Right atrium auricular region (tissue), 2 donors: ENCODE results near the gene FBH1. TPM values are rescaled to one million over a fixed set of nuclear protein-coding genes. Genes with fewer than 3 reads are reported as not detected.
"Not testable (repeated sequence)": the region's sequence is repeated elsewhere in the genome, so short reads cannot be mapped to it uniquely, and the experiment has no call there.

Experiments
- DNase-seq: peaks from one replicate; pipeline ENCODE4 v3.0.0-alpha.2; 2019; ENCODE audit warnings: low spot score
- H3K27ac ChIP-seq, 2 donors: fragments of 200-600 bp; sonication (generic); 1 replicate in 1 of 2; 2 replicates in 1 of 2; pipeline ENCODE4 v1.5.1; 2016 to 2019
- H3K27me3 ChIP-seq, 2 donors: fragments of 200-600 bp; sonication (generic); one replicate each; pipeline versions ENCODE4 v1.5.1 to v1.6.0; 2017 to 2019
- H3K36me3 ChIP-seq: fragments of 200-600 bp; sonication (generic); one replicate; pipeline ENCODE4 v1.5.1; 2016
- H3K4me1 ChIP-seq, 2 donors: fragments of 200-600 bp; sonication (generic); one replicate each; pipeline versions ENCODE4 v1.5.1 to v1.6.0; 2017 to 2019
- H3K4me3 ChIP-seq, 2 donors: fragments of 200-600 bp; sonication (generic); 1 replicate in 1 of 2; 2 replicates in 1 of 2; pipeline ENCODE4 v1.5.1; 2017 to 2019; ENCODE audit warnings: mild to moderate bottlenecking in 1 of 2, moderate library complexity in 1 of 2
- H3K9me3 ChIP-seq, 2 donors: fragments of 200-600 bp; sonication (generic); one replicate each; pipeline ENCODE4 v1.5.1; 2019
- total RNA-seq, 2 donors: library from RNA; depleted of rRNA; stranded (reverse); fragments of >200 nt; gene quantifications; one replicate each; pipeline ENCODE4 v1.1.0, GENCODE V29; 2016
- TF ChIP-seq, protein P1 (sequence below), 2 donors: fragments of 200-600 bp; sonication (generic); IDR thresholded peaks; one replicate each; pipeline ENCODE4 v1.5.1; 2019; ENCODE audit warnings: antibody characterized with exemption in 2 of 2

FBH1 gene
- total RNA-seq, 2 donors from 2014 or later: 68.7 to 93.4 TPM

- peak; percentile 80 for DNase-seq
- peaks cover 12% of the 10 kb centered on the region for H3K36me3 ChIP-seq
- no peak overlapping the region for H3K4me3 ChIP-seq
- H3K9me3 ChIP-seq: no peaks in the 10 kb centered on the region
- no peaks in the 10 kb centered on the region for H3K27me3 ChIP-seq
- TF ChIP-seq, protein P1, sequence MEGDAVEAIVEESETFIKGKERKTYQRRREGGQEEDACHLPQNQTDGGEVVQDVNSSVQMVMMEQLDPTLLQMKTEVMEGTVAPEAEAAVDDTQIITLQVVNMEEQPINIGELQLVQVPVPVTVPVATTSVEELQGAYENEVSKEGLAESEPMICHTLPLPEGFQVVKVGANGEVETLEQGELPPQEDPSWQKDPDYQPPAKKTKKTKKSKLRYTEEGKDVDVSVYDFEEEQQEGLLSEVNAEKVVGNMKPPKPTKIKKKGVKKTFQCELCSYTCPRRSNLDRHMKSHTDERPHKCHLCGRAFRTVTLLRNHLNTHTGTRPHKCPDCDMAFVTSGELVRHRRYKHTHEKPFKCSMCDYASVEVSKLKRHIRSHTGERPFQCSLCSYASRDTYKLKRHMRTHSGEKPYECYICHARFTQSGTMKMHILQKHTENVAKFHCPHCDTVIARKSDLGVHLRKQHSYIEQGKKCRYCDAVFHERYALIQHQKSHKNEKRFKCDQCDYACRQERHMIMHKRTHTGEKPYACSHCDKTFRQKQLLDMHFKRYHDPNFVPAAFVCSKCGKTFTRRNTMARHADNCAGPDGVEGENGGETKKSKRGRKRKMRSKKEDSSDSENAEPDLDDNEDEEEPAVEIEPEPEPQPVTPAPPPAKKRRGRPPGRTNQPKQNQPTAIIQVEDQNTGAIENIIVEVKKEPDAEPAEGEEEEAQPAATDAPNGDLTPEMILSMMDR (IDR thresholded peaks at IDR 0.05): no peak
- peak overlapping the region; percentile 85 to 87 for H3K27ac ChIP-seq
- peaks cover 0 to 50% of the 10 kb centered on the region in 2 donors for H3K4me1 ChIP-seq
Measured at GRCh38 chr10:5942474-5942873, 52.4 kb downstream of the FBH1 start.

DNA sequence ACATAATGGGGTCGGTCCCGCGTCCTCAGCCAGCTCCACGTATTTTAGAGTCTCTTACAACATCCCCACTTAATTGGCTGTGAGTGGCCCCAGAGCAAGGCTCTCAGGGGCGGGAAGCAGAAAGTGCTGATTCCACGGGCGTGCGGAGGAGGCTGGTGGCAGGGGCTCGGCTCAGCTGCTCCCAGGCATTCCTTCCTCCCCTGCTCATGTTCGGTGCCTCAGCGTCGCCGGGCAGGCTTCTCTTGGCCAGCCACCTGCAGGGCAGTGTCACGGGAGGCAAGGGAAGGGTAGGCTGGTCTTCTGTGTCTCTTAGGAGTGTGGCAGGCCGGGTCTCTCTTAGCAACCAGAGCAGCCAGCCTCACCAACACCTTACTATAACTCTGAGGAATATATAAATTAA is 53.5 kb downstream of the FBH1 start:
- Histone ChIP-seq H3K9me3 (no peaks in the 10 kb centered on the region), H3K27me3 (no peaks in the 10 kb centered on the region), H3K27ac (peak overlapping the region; percentile 85 to 87), H3K4me1 (peaks cover 0 to 50% of the 10 kb centered on the region in 2 donors), H3K4me3 (peak overlapping the region in 1 of 2 donors; percentile 10), H3K36me3 (peaks cover 2% of the 10 kb centered on the region)
- TF ChIP-seq, protein P1 (IDR thresholded peaks at IDR 0.05): no peak
- DNase-seq: peak; percentile 71

DNA sequence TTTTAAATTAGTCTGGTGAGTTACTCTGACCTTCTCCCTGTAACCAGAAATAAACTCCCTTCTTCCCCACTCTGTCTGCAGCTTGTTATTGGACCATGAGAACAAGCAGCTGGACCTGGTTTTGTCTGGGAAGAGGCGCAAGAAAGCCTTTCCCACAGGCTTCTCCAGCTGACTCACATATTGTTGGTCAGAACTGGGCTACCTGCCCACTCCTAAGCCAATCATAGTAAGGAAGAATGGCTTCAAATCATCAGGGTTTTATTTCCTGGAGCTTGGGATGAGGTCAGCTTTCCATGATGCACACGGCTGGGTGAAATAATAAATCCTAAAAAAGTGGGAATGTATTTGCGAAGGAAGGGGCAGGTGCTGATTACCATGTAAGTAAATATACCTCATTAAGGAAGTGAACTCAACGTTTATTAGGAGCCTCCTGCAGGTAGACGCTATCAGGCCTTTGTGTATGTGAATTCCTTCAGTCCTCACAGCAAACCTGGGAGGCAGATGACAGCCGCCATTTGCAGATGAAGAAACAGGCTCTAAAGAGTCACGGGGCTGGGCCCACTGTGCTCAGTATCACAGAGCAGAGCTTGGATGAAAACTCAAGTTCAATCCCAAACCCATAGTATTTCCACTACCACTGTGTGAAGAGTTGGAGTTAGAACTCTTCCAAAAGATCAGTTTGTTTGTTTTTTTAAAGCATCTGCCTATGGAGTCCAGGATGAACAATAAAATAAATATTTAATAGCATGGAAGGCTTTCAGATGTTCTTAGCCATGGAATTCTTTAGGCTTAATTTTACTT is 54.5 kb downstream of the FBH1 start:
- peaks cover 0 to 51% of the 10 kb centered on the region in 2 donors for H3K4me1 ChIP-seq
- peak overlapping the region; percentile 6 to 40 for H3K4me3 ChIP-seq
- H3K27me3 ChIP-seq: no peaks in the 10 kb centered on the region
- H3K27ac ChIP-seq: peak overlapping the region; percentile 85 to 87
- H3K36me3 ChIP-seq: no peaks in the 10 kb centered on the region
- DNase-seq: peak; percentile 96
- TF ChIP-seq, protein P1 (IDR thresholded peaks at IDR 0.05): no peak
- no peaks in the 10 kb centered on the region for H3K9me3 ChIP-seq

- peaks cover 0 to 57% of the 10 kb centered on the region in 2 donors for H3K4me1 ChIP-seq
- H3K27me3 ChIP-seq: no peaks in the 10 kb centered on the region
- DNase-seq: no peak
- H3K9me3 ChIP-seq: no peaks in the 10 kb centered on the region
- TF ChIP-seq, protein P1 (IDR thresholded peaks at IDR 0.05): no peak
- no peaks in the 10 kb centered on the region for H3K36me3 ChIP-seq
- peak overlapping the region; percentile 6 to 40 for H3K4me3 ChIP-seq
- H3K27ac ChIP-seq: peak overlapping the region; percentile 85 to 87
Measured at GRCh38 chr10:5945190-5945509, 55.1 kb downstream of the FBH1 start.

GRCh38 chr10:5945561-5946418 is 55.7 kb downstream of the FBH1 start:
- Histone ChIP-seq H3K4me3 (peak overlapping the region; percentile 6 to 40), H3K36me3 (no peaks in the 10 kb centered on the region), H3K27ac (peak overlapping the region; percentile 85 to 87), H3K4me1 (peaks cover 0 to 63% of the 10 kb centered on the region in 2 donors), H3K27me3 (no peaks in the 10 kb centered on the region), H3K9me3 (no peaks in the 10 kb centered on the region)
- TF ChIP-seq, protein P1 (IDR thresholded peaks at IDR 0.05): no peak
- peak; percentile 83 for DNase-seq

- H3K36me3 ChIP-seq, DNase-seq, H3K27me3 ChIP-seq, H3K4me3 ChIP-seq, H3K9me3 ChIP-seq: not testable (repeated sequence)
- Histone ChIP-seq H3K27ac (peak overlapping the region; percentile 85 to 87), H3K4me1 (peaks cover 0 to 68% of the 10 kb centered on the region in 2 donors)
Measured at GRCh38 chr10:5946419-5946775, 56.4 kb downstream of the FBH1 start.
